Adrenal gland (tissue), 5 donors: Measurements from ENCODE around the gene DOCK1.

Experiments used
- POLR2A ChIP-seq, 2 donors: fragments of 450-650 bp; IDR thresholded peaks; one replicate each; pipeline ENCODE4 v1.6.1; 2017; ENCODE audit warnings: antibody characterized with exemption in 2 of 2, mild to moderate bottlenecking in 2 of 2, moderate library complexity in 1 of 2
- TF ChIP-seq, protein P1 (sequence below), 6 experiments: fragments of 450-650 bp in 4 of 6; fragments of 200-600 bp in 2 of 6; sonication (generic) in 1 of 6; IDR thresholded peaks; 1 replicate in 5 of 6; 2 replicates in 1 of 6; pipeline versions ENCODE4 v1.5.1 to v1.8.0; 2016 to 2021; ENCODE audit warnings: antibody characterized with exemption in 6 of 6, mild to moderate bottlenecking in 2 of 6, moderate library complexity in 1 of 6
- donor health status: DM: no; HTN: no; CAD: no.

GRCh38 chr10:127250031-127250430 is 344.8 kb downstream of the DOCK1 start:
- TF ChIP-seq, protein P1, sequence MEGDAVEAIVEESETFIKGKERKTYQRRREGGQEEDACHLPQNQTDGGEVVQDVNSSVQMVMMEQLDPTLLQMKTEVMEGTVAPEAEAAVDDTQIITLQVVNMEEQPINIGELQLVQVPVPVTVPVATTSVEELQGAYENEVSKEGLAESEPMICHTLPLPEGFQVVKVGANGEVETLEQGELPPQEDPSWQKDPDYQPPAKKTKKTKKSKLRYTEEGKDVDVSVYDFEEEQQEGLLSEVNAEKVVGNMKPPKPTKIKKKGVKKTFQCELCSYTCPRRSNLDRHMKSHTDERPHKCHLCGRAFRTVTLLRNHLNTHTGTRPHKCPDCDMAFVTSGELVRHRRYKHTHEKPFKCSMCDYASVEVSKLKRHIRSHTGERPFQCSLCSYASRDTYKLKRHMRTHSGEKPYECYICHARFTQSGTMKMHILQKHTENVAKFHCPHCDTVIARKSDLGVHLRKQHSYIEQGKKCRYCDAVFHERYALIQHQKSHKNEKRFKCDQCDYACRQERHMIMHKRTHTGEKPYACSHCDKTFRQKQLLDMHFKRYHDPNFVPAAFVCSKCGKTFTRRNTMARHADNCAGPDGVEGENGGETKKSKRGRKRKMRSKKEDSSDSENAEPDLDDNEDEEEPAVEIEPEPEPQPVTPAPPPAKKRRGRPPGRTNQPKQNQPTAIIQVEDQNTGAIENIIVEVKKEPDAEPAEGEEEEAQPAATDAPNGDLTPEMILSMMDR (IDR thresholded peaks at IDR 0.05), result no peak
- no peak for TF ChIP-seq POLR2A (IDR thresholded peaks at IDR 0.05)
